GM19240 (cell line): ENCODE measurements around the gene SUV39H2.
A peak's percentile ranks its signal among the peaks of the same experiment; 100 is the strongest.
"Not testable (repeated sequence)": the region's sequence is repeated elsewhere in the genome, so short reads cannot be mapped to it uniquely, and the experiment has no call there.

ENCODE experiments used
- DNase-seq: peaks from one replicate; pipeline ENCODE4 v3.0.0; 2011; ENCODE audit warnings: low spot score; ENCODE audit not compliant: insufficient read length

Gene SUV39H2

DNA sequence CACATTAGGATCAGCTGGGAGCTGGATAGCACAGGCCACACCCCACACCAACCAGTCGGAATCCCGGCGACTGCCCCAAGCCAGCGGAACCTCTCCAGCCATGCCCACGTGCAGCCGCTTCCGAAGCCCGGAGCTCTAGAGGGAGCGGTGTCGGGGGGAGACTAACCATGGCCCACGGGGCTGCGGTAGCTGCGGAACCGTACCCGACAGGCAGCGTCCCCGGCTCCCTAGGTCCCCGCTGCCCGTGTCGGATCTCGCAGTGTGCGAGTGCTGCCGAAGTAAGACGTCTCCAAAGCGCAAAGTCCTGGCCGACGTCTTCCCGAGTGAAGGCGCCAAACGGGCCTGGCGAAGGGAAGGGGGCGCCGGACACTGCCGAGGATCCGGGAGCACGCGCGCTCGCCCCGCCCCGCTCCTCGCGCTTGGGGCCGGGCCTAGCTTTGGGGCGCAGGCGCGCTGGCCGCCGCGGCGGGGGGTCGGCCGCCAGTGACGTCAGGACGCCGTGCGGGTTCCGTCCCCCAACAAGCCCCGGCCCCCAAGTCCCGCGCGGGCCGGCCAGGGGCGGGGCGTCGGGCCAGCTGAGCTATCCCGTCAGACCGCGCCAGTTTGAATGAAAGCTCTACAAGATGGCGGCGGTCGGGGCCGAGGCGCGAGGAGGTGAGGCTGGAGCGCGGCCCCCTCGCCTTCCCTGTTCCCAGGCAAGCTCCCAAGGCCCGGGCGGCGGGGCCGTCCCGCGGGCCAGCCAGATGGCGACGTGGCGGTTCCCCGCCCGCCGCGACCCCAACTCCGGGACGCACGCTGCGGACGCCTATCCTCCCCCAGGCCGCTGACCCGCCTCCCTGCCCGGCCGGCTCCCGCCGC lies at the start of gene SUV39H2:
Gene SUV39H2, plus strand, starts transcription at position 601 of the 858 bp plus-strand sequence. Its CDS starts 23 bp downstream, at position 624.
- peak; percentile 92 for DNase-seq

GRCh38 chr10:14833106-14833505 lies 45.6 kb upstream of the SUV39H2 start:
- DNase-seq: no peak

GRCh38 chr10:14836208-14836607 lies 42.5 kb upstream of the SUV39H2 start:
- no peak for DNase-seq

DNA sequence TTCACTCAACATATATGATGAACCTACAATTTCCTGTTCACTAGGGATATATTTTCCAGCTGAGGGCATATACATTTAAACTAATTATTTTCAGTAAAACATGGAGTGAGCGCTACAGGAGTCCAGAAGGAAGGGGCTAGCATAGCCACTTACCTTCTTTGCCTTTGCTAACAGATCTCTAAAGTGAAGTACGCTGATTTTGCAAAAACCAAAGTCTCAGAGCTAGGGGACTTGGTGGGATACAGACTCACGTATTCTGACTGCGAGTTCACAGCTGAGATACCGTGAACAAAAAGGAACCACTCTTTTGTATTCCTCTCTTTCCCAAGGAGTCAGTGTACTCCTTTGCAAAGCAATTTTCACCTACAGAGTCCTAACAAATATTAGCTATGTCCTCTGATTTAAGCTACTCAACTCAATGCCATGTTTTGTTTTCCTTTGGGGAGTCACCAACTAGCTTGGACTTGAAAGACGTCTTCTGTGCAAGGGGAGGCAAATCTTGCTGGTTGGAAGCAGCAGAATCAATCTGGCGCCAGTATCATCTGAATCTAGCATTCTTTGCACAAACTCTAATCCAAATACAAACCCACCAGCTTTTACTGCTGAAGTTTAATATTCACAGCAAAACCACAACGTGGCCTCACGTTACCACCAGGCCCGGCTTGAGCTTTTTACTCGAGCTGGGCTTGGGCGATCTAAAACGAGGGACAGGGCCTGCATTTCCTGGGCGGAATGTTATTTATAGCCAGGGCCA lies 41.5 kb upstream of the SUV39H2 start:
- DNase-seq: no peak

DNA sequence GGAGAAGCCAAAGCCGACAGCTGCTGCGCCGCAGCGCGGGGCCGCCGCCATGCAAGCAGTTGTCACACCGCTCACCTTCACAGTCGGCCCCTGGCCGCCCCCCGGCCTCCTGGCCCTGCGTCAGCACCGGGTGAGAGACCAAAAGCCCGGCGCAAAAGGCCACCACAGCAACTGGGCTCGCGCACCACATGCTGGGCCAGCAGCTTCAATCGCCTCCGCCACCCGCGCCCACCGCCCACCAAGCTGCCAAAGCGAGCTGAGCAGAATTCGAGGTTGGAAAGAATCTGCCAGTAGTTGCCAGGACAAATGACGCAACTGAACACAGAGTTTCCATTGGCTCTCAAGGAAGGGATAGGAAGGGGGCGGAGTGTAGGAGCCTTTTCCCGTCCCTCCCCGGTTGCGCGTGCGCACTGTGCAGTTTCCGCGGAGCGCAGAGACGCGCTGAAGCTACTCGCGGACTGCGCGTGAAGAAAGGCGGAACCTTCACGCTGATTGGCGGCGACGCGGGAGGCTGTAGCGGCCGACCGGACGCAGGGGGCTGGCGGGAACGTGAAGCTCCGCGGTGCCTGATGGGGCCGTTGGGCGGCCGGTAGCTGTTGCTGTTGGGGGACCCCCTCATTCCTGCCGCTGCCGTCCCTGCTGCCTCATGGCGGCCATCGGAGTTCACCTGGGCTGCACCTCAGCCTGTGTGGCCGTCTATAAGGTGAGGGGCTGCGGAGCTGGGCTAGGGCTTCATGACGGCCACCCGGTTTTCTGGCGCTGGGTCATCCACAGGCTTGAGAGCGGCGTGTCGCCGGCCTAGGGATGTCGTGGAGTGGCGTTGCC lies 40.7 kb upstream of the SUV39H2 start, which contains the start of the genes CDNF, HSPA14 and MSANTD7:
Gene CDNF, minus strand, starts transcription at position 281 of the 825 bp plus-strand sequence. Its CDS starts 91 bp downstream, at position 190.
Gene HSPA14, plus strand, starts transcription at position 550 of the 825 bp plus-strand sequence. Its CDS starts 97 bp downstream, at position 647.
Gene MSANTD7, plus strand, starts transcription at position 550 of the 825 bp plus-strand sequence. CDS start 3,979 bp downstream, outside the sequence.
- DNase-seq: peak; percentile 87

GRCh38 chr10:14838582-14839304 lies 39.9 kb upstream of the SUV39H2 start:
- DNase-seq: peak; percentile 29

- no peak for DNase-seq
Observed at GRCh38 chr10:14839305-14839695, 39.4 kb upstream of the SUV39H2 start.

DNA sequence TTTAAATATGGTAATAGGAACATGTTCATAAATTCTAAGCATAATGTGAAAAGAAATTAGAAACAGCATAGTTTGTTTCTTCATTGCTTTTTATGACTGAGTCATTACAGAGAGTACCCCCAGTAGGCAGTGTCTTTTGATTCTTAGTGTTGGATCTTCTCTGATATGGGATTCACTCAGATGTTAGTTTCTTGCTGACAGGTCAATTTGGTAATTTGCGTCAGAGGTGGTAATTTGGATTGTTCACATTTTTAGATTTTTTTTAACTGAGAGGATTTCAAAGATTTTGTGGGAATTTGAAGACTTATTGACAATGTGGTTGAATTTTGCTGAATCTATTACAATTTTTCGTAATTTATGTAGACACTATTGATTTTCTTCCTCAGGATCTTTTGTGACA lies 38.5 kb upstream of the SUV39H2 start:
- DNase-seq: no peak

GRCh38 chr10:14843327-14843988 lies 35.2 kb upstream of the SUV39H2 start:
- no peak for DNase-seq

DNA sequence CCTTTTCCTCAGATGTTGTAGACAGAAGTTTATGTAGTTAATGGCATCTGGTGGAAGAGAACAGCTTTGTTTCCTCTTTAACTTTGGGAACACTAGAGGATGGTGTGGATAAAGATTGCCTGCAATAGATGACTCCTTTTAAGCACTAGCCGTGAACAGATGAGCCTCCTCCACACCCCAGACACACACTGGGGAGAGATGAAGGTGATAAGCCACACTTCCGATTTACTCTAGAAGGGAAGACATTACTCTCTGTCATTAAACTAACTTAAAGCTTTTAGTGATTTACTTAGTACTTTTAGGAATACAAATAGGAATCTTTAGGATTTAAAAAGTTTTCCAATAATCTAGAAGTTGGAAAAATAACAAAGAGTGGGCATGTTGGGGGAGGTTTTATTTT lies 33.7 kb upstream of the SUV39H2 start:
- DNase-seq: no peak

- DNase-seq: no peak
Observed at GRCh38 chr10:14852236-14852635, 26.4 kb upstream of the SUV39H2 start.

DNA sequence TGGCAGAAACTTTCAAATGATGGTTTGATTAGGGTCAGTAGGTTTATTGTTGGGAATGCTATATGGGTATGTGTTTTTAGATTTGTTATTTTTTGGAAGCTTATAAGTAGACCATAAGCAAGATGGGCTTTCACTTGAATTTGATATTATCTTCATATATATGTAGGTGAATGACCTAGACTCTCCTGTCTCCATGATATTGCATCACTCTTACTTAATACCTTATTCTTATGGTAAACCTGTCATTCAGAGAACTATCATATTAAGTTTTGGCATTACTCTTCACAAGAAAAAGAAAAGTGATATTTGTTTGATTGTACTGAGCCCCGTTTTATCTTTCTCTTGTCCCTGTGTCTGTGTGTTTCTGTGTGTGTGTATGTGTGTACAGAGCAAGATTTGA lies 23.2 kb upstream of the SUV39H2 start:
- DNase-seq: no peak

GRCh38 chr10:14858338-14858960 lies 20.2 kb upstream of the SUV39H2 start:
- DNase-seq: no peak

GRCh38 chr10:14859043-14859442 lies 19.6 kb upstream of the SUV39H2 start:
- no peak for DNase-seq

DNA sequence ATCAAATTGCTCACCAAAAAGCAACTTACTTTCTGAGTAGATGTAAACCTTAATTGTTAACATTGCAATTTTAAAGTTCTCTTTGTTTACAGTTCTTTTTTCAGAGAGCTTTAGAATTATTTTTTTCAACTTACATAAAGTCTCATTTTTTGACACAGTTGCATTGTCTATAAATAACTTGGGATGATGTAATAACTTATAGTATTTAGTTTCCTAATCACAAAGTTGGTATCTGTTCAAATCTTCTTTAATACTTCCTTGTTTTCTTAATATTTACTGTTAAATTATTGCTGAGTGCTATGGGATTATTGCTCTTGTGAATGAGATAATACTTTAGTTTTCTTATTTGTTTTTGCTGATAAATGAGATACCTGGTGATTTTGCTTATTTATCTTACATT lies 18.9 kb upstream of the SUV39H2 start:
- DNase-seq: no peak

GRCh38 chr10:14860791-14861190 lies 17.9 kb upstream of the SUV39H2 start:
- no peak for DNase-seq

DNA sequence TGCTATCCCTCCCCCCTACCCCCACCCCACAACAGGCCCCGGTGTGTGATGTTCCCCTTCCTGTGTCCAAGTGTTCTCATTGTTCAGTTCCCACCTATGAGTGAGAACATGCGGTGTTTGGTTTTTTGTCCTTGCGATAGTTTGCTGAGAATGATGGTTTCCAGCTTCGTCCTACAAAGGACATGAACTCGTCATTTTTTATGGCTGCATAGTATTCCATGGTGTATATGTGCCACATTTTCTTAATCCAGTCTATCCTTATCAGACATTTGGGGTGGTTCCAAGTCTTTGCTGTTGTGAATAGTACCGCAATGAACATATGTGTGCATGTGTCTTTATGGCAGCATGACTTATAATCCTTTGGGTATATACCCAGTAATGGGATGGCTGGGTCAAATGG lies 14.2 kb upstream of the SUV39H2 start:
- DNase-seq: not testable (repeated sequence)

- DNase-seq: not testable (repeated sequence)
Observed at GRCh38 chr10:14864871-14865270, 13.8 kb upstream of the SUV39H2 start.

DNA sequence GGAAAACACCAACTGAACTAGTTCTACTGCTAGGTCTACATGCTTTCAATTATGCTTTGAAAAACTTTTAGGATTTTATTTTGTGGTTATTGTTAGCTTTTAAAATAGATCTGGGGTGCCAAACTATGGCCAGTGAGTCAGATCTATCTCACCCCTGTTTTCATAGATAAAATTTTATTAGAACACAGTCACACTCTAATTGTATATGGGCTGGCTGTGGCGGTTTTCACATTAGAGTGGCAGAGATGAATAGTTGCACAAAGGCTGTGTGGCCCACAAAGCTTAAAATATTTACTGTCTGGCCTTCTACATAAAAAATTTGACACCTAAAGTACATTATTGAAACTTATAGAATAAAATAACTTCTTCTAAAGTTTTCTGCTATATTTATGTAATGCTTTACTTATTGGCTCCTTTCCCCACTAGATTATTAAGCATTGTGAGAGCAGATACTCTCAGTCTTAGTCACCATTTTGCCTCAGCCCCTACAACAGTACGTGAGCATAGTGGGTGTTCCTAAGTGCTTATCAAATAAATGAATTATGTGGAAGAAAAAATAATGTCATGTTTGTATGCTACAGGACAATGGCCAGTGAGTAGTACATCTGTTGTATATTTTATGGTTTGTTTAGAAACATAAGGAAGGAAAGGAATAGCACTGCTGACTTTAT lies 5.4 kb upstream of the SUV39H2 start:
- no peak for DNase-seq
